ENCODE measurements around the gene SEL1L3.

DNA sequence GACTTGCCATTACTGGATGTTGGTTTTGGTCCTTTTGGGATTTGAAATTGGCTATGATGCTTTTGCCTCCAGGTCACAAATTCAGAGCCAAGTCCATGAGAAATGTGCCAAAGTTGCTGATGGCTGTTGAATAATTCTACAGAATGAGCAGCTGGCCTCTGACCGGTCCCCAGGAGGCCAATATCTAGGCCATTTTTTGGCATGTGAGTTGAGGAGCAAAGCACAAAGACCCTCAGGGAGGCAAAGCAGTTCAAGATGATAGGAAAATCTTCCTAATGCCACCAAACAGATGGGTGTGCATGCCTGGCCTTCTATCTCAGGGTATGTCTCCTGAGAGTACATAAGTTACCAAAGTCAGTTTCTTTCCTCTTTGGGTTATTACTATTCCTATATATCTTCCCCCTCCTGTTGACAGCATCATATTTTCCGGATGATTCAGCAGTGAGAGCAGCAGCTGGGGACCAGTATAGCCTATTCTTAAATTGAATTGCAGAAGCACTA, 44.4 kb downstream of the SEL1L3 start:
- TF ChIP-seq CTCF (IDR thresholded peaks at IDR 0.05) (no peak), POLR2A (IDR thresholded peaks at IDR 0.05) (no peak)
